GM19438 (cell line): ENCODE measurements around the gene PRDM16.

ENCODE experiments used
- ATAC-seq: cut with Tn5 transposase; IDR thresholded peaks from one replicate; pipeline ENCODE4 v1.9.1; 2021; ENCODE audit warnings: low read depth; ENCODE audit not compliant: unreplicated experiment

The PRDM16 gene

GRCh38 chr1:3287656-3288160 is 218.7 kb downstream of the PRDM16 start:
- ATAC-seq, result no peak

DNA sequence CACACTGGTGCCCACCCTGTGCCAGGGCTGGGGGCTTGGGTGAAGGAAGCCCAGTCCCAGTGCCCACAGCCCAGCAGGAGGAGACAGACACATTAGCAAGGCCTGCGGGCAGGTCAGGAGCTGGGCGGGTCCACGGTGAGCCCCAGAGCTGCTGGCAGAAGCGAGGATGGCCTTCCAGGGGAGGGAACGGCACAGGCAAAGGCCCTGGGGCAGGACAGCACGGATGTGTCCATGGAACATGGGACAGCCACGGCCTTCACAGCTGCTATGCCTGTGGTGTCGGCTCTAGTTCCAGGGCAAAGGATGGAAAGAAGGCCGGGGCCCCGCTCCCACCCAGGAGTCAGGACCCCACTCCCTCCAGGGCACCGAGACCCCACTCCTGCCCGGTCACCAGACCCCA is 220.5 kb downstream of the PRDM16 start:
- no peak for ATAC-seq

DNA sequence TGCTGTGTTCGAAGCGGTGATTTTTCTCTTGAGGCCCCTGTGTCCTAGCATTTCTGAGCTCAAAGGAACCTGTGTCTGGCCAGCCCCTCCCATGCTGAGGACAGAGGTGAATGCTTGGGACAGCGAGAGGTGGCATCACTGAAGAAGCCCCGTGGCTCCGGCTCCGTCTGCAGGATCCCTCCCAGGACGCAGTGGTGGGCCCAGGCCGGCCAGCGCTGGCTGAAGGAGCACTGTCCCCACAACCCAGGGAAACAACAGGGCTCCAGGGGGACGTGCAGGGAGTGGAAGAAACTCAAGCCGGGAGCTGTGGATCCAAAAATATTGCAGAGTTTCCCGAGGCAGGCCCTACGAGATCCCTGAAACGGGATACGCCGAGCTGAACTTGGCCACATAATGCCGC is 221.4 kb downstream of the PRDM16 start:
- no peak for ATAC-seq

DNA sequence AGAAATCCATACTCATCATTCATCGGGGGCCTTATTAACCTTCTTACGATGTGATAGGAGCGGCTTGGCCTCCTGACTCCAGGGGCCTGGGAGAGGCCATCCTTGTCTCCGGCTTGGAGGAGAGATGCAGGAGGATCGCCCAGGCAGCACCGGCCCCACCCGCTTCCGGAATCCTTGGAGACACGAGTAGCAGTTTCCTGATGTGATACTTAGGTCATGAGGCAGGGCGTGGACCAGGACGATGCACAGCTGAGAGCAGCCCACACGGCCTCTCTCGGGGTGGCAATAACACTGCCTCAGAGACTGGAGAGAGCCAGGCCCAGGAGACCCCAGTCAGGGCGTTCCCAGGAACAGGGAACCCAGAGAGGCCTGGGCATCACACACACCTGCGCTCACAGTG is 221.9 kb downstream of the PRDM16 start:
- ATAC-seq, result no peak

DNA sequence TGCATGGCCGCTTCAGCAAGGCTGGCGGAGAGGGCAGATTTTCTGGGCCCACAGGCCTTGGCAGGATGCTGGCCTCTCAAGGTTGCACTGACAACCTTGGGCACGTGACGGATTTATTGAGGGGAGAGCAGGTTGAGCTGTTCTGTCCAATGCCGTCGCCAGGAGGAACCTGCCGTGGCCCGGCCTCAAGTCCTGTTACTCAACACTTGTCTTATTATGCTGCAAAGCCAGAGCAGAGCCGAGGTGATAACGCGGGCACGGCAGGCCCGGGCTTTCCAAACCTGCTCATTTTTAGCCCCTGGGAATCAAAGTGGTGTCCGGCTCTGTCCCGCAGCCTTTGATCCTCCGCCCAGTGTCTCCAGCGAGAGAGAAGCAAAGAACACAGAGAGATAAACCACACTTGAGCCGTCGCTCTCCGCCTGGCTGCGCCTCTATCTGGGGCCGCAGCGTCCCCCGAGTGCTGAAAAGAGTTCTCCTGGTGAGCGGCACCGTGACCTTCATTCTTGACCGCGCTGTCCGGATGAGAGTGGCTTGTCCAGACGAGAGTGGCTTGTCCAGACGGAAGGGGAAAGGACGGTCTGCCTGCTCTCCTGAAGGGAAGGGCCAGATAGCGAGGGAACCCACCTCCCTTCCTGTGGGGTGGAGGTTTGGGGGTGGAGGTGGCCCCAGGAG is 223.2 kb downstream of the PRDM16 start:
- no peak for ATAC-seq

GRCh38 chr1:3292868-3293562 is 224.0 kb downstream of the PRDM16 start:
- no peak for ATAC-seq

GRCh38 chr1:3293563-3294080 is 224.6 kb downstream of the PRDM16 start:
- no peak for ATAC-seq

- no peak for ATAC-seq
Measured at GRCh38 chr1:3294450-3294849, 225.4 kb downstream of the PRDM16 start.

DNA sequence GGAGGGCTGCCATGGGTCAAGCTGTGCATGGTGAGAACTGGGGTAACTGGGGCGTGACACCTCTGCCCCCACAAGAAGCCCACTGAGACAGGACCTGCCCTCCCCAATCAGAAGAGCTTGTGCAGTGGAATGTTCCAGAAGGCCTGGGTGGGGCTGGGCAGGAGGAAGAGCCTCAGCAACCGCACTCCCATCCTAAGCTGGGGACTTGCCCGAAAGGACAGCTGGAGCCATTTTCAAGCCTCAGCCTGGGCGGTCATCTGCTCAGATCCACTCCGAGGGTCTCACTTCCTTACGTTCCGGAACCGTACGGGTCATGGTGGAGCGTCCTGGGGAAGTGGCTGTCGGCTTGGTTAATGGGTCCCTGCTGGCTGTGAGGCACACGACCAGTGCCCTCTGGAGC is 226.8 kb downstream of the PRDM16 start:
- no peak for ATAC-seq

DNA sequence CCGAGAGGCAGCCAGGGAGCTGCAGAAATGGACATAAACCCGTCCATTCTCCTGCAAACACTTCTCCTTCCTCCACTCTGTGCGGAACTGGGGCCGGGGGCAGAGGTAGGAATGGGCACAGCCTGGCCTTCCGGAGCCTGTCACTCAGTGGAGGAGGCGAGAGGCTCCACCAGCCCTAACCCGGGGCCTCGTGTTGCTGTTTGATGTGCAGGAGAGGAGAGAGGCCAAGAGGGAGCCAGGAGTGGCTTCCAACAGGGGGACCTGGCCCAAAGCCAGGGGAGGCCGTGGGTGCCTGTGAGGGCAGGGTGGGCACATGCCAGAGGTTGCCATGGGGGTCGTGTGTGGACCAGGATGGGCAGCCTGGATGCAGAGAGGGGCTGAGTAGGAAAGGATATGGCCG is 227.3 kb downstream of the PRDM16 start:
- ATAC-seq, result no peak

GRCh38 chr1:3296826-3297225 is 227.8 kb downstream of the PRDM16 start:
- ATAC-seq, result no peak

GRCh38 chr1:3297756-3298155 is 228.8 kb downstream of the PRDM16 start:
- no peak for ATAC-seq

GRCh38 chr1:3298197-3298596 is 229.2 kb downstream of the PRDM16 start:
- no peak for ATAC-seq

DNA sequence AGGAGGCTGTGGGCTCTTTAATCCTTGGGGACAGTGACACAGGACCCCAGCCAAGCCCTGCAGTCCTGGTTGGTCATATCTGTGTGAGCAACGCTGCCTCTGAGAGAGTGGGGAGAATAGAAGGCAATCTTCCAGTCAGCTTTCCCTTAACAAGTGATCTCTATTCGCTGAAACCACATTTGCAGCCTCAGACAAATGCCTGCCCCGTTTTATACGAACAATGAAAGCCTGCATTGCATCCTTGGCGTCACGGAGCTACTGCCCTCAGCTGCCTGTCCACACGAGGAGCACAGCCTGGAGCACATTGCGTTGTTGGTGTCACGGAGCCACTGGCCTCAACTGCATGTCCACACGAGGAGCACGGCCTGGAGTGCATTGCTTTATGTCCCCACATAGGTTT is 235.2 kb downstream of the PRDM16 start:
- ATAC-seq, result no peak

- no peak for ATAC-seq
Measured at GRCh38 chr1:3304692-3305091, 235.7 kb downstream of the PRDM16 start.

DNA sequence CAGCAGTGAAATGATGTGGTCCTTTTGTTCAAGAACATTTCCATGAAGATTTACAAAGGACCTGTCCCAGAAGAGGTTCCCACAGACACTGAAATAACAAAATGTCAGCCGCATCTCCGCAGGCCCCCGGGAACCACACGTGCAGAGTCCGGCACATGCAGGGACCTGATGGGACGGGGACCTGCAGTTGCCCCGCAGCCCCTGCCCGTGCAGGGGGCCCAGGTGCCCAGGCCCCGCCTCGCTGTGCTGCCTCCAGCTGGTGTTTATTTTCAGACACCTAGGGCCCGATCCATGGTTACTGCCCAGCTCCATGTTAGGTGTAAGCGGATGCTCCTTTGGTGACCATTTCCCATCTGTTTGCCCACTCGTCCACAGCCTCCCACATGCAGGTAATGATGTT is 236.2 kb downstream of the PRDM16 start:
- ATAC-seq, result no peak

GRCh38 chr1:3306583-3307291 is 237.7 kb downstream of the PRDM16 start:
- ATAC-seq, result no peak

- no peak for ATAC-seq
Measured at GRCh38 chr1:3307359-3307758, 238.4 kb downstream of the PRDM16 start.

- no peak for ATAC-seq
Measured at GRCh38 chr1:3308053-3308452, 239.1 kb downstream of the PRDM16 start.

GRCh38 chr1:3310718-3311400 is 241.9 kb downstream of the PRDM16 start:
- ATAC-seq, result no peak

- ATAC-seq, result no peak
Measured at GRCh38 chr1:3311711-3312110, 242.7 kb downstream of the PRDM16 start.
